ENCODE results near the gene IFT20. TPM values are rescaled to one million over a fixed set of nuclear protein-coding genes. Genes with fewer than 3 reads are reported as not detected.

The IFT20 gene
- total and polyA plus RNA-seq, 10 of the 15 experiments (the other 5 are each of a cell fraction or from before 2014, with no cell fraction given), result 9.4 to 38.2 (median 19.1) TPM

DNA sequence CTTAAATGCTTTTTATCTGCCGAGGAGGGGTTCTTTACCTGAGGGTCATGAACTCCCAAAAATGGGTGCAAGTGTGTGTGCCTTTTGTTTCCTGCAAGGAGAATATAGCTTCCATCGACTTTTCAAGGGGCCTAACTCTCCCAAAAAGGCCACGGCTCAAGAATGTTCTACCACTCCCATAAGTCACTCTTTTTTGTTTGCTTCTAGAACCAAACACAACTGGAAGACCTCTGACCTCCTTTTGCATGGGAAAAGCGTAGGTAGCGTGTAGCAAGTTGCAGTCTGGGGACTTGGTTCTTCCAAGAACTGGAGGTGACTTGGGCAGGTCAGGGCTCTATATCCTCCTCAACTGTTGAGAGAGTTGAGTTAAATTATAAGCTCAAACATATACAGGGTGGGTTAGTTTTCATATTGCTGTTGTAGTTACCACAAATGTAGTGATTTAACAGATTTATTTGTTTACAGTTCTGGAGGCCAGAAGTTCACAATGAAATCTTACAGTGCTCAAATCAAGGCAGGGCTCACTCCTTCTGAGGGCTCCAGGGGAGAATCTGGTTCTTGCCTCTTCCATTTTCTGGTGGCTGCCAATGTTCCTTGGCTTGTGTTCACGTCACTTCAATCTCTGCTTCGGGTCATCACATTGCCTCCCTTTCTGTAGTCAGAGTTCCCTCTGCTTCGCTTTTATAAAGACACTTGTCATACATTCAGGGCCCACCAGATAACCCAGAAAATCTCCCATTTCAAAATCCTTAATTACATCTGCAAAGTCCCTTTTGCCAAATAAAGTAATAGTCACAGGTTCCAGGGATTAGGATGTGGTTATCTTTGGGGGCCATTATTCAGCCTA lies 14.8 kb downstream of the IFT20 start (continued):
- TF ChIP-seq, protein P1, sequence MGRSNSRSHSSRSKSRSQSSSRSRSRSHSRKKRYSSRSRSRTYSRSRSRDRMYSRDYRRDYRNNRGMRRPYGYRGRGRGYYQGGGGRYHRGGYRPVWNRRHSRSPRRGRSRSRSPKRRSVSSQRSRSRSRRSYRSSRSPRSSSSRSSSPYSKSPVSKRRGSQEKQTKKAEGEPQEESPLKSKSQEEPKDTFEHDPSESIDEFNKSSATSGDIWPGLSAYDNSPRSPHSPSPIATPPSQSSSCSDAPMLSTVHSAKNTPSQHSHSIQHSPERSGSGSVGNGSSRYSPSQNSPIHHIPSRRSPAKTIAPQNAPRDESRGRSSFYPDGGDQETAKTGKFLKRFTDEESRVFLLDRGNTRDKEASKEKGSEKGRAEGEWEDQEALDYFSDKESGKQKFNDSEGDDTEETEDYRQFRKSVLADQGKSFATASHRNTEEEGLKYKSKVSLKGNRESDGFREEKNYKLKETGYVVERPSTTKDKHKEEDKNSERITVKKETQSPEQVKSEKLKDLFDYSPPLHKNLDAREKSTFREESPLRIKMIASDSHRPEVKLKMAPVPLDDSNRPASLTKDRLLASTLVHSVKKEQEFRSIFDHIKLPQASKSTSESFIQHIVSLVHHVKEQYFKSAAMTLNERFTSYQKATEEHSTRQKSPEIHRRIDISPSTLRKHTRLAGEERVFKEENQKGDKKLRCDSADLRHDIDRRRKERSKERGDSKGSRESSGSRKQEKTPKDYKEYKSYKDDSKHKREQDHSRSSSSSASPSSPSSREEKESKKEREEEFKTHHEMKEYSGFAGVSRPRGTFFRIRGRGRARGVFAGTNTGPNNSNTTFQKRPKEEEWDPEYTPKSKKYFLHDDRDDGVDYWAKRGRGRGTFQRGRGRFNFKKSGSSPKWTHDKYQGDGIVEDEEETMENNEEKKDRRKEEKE (IDR thresholded peaks at IDR 0.05), result no peak
- TF ChIP-seq ZNF24 (IDR thresholded peaks at IDR 0.05) (no peak), SPI1 (IDR thresholded peaks at IDR 0.05; ENCODE audit: borderline replicate concordance, insufficient read depth, low read depth, low read length) (no peak)

DNA sequence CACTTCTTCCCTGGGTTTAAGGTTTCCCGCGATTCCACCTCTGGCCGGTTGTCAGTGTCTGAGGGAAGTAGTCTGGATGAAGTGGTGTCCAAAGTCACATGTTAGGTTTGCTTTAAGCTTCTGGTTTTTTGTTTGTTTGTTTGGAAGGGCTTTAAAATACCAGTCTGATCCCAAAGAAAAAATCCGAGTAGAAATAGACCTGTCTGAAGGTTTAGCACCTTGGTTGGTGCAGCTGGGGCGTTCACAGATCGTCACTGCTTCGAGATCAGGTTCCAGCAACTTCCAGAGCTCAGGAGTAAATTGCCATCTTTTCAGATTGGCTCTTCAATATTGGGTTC lies 15.7 kb downstream of the IFT20 start:
- FAIRE-seq, result no peak
- in situ Hi-C loops (cut with MboI), result no loop called here
- ChIA-PET SMC1A (ENCODE audit: uncharacterized antibody, unreplicated experiment) (interaction anchor here (0.5 to 2.0 kb wide), 8 partner anchors 8 to 400 kb away, joined by 3 to 7 read pairs (median 4); partner anchors contain the start of genes IFT20, POLDIP2, RPL23A and TNFAIP1), RAD21 (ENCODE audit: unreplicated experiment) (interaction anchor here (4.0 kb wide), 1 partner anchor 16 kb away, joined by 19 read pairs; the partner anchor contains the start of genes IFT20 and TNFAIP1), CTCF (interaction anchor here (0.8 to 4.0 kb wide), 7 partner anchors 10 to 514 kb away, joined by 3 to 29 read pairs (median 3); partner anchors contain the start of genes IFT20 and TNFAIP1), POLR2A (interaction anchor here (0.8 to 2.7 kb wide), 4 partner anchors 13 to 44 kb away, joined by 3 to 13 read pairs (median 8); partner anchors contain the start of genes IFT20 and TNFAIP1)
- Histone ChIP-seq H2AFZ (ENCODE audit: control insufficient read depth, low read depth, low read length) (peak overlapping the region; percentile 89), H3K9ac (ENCODE audit: control insufficient read depth, insufficient read depth, low read length) (peak overlapping the region; percentile 77), H3K79me2 (ENCODE audit: control insufficient read depth, insufficient read depth, low read length) (peaks cover 52% of the 10 kb centered on the region), H3K4me2 (ENCODE audit: control insufficient read depth, insufficient read depth) (peak overlapping the region; percentile 71), H3K9me3 (replicated peaks; ENCODE audit: control insufficient read depth, insufficient read depth, low read length) (no peaks in the 10 kb centered on the region), H3K27me3 (replicated peaks in 1 of 2; ENCODE audit: control insufficient read depth in 2 of 2, insufficient read depth in 2 of 2, low read length in 1 of 2) (no peaks in the 10 kb centered on the region), H3K4me1 (ENCODE audit: control insufficient read depth, insufficient read depth, low read length) (no peaks in the 10 kb centered on the region; the same call in 1 of the 2 replicates), H3K27ac (ENCODE audit: control insufficient read depth, insufficient read depth) (peak overlapping the region; percentile 73), H4K20me1 (ENCODE audit: control insufficient read depth, insufficient read depth) (no peaks in the 10 kb centered on the region), H3K4me3 (peak overlapping the region; percentile 94), H3K36me3 (ENCODE audit: control insufficient read depth in 2 of 2, insufficient read depth in 2 of 2, low read length in 1 of 2) (no peaks in the 10 kb centered on the region; a peak in 2 of 4 replicates)
- no peak for DNase-seq (ENCODE audit: low read depth, low spot score)
- WGBS (ENCODE audit: insufficient coverage, insufficient replicate concordance, low lambda C conversion rate, missing lambda C conversion rate), result 0% methylated on average over 7 of the region's 7 CpGs
- ATAC-seq, result no peak
- intact Hi-C loops (cut with micrococcal nuclease; ENCODE audit: unreplicated experiment), result loop anchor here (1.0 to 10.0 kb wide), 2 partner anchors 16 to 265 kb away; partner anchors contain the start of genes IFT20 and TNFAIP1
- BruUV-seq (replicated peaks), result no TSS peak
- TF ChIP-seq, protein P2, sequence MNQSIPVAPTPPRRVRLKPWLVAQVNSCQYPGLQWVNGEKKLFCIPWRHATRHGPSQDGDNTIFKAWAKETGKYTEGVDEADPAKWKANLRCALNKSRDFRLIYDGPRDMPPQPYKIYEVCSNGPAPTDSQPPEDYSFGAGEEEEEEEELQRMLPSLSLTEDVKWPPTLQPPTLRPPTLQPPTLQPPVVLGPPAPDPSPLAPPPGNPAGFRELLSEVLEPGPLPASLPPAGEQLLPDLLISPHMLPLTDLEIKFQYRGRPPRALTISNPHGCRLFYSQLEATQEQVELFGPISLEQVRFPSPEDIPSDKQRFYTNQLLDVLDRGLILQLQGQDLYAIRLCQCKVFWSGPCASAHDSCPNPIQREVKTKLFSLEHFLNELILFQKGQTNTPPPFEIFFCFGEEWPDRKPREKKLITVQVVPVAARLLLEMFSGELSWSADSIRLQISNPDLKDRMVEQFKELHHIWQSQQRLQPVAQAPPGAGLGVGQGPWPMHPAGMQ (IDR thresholded peaks at IDR 0.05; ENCODE audit: borderline replicate concordance), result no peak
- TF ChIP-seq KDM1A (IDR thresholded peaks at IDR 0.05; ENCODE audit: borderline replicate concordance) (no peak), POU2F2 (IDR thresholded peaks at IDR 0.05; ENCODE audit: borderline replicate concordance, low read depth, low read length) (no peak), HDAC6 (IDR thresholded peaks at IDR 0.05; ENCODE audit: unreplicated experiment) (no peak), GATAD2B (conservative IDR thresholded peaks at IDR 0.05; ENCODE audit: low read depth) (no peak), IKZF1 (conservative IDR thresholded peaks at IDR 0.05) (no peak)
- TF ChIP-seq, protein P3, sequence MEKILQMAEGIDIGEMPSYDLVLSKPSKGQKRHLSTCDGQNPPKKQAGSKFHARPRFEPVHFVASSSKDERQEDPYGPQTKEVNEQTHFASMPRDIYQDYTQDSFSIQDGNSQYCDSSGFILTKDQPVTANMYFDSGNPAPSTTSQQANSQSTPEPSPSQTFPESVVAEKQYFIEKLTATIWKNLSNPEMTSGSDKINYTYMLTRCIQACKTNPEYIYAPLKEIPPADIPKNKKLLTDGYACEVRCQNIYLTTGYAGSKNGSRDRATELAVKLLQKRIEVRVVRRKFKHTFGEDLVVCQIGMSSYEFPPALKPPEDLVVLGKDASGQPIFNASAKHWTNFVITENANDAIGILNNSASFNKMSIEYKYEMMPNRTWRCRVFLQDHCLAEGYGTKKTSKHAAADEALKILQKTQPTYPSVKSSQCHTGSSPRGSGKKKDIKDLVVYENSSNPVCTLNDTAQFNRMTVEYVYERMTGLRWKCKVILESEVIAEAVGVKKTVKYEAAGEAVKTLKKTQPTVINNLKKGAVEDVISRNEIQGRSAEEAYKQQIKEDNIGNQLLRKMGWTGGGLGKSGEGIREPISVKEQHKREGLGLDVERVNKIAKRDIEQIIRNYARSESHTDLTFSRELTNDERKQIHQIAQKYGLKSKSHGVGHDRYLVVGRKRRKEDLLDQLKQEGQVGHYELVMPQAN (conservative IDR thresholded peaks at IDR 0.05), result no peak
